Omental fat pad (tissue), 4 donors: ENCODE results near the gene ENTREP1. TPM values are rescaled to one million over a fixed set of nuclear protein-coding genes. Genes with fewer than 3 reads are reported as not detected.

Source experiments
- ATAC-seq: fragments of 150-250 bp; one replicate; pipeline ENCODE4 v1.9.1; 2016; ENCODE audit warnings: mild to moderate bottlenecking, moderate library complexity; ENCODE audit not compliant: low FRiP score
- DNase-seq: peaks from one replicate; pipeline ENCODE4 v3.0.0-alpha.2; 2019; ENCODE audit warnings: low spot score
- CTCF ChIP-seq, 3 donors: fragments of 450-650 bp; IDR thresholded peaks; one replicate each; pipeline ENCODE4 v1.5.1; 2016 to 2017; ENCODE audit warnings: antibody characterized with exemption in 3 of 3, mild to moderate bottlenecking in 3 of 3, moderate library complexity in 2 of 3
- total RNA-seq, 4 donors: library from RNA; depleted of rRNA; stranded (reverse); fragments of >200 nt; gene quantifications; one replicate each; pipeline ENCODE4 v1.1.0, GENCODE V29; 2016

The ENTREP1 gene
- total RNA-seq, 4 donors from 2014 or later, result 1.9 to 8.0 (median 2.6) TPM

DNA sequence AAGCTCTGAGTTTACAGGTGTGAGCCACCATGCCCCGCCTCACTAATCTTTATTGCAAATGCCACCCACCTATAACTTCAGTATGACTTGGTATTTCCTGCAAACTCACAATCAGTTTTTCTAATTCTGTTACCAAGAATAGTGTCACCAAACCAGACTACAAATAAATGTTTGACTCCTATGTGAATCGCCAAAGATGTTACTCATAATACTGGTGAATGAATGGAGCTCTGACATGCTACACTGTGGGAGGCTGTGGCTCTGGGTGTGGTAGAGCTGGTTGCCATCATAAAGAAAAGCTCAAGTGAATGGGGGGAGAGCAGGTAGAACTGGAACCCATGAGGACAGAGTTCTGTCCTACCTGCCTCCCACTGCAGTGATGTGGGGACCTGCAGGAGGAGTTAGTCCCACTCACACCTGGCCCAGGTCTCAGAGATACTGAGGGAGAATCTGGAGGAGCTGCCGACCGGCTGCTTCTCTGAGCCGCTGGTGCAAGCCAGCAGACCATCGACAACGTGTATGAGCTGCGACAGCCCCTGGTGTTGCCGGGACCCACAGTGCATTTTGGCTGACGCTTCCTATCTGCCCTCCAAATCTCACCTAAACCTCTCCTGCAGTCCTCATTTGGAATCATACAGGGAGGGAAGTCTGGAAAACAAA, 95.7 kb downstream of the ENTREP1 start:
- ATAC-seq, result no peak
- TF ChIP-seq CTCF (IDR thresholded peaks at IDR 0.05), result no peak
- no peak for DNase-seq

DNA sequence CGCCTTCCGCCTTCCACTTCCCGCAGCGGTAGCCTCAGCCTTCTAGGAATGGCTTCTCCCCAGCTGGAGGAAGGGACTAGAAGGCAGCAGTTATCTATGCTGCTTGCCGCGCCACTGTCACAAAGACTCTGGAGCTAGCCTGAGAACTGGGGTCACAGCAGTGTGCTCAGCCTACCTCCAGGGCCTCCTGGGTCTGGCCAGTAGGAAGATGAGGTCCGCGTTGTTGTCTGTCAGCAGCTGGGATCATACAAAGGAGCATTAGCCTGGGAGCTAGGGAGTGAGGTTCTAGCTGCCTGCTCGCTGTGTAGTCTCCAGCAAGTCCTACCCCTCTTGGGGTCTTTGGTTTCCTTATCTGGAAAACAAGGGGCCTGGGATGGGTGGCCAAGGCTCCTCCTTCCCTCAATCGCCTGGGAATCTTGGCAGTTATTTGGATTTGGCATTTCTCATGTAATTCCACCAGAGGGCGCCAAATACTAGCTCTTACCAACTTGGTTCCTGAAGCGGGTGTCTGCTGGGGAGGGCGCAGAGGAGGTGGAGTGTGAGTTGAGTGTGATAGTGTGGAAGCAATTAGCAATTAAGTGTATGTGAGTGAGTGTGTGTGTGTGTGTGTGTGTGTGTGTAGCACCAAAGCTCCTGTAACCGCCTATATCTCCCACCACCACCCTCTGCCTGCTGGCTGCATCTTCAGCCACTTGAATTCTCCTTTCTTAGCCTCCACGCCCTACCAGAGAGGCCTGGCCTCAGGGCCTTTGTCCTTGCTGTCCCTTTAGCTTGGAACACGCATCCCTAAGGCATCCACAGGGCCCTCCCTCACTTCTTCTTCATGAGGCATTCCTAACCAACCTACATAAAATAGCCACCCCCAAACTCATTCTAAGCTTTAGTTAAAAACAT, 97.1 kb downstream of the ENTREP1 start:
- TF ChIP-seq CTCF (IDR thresholded peaks at IDR 0.05), result peak in 1 of 3 donors; percentile 49
- no peak for DNase-seq
- peak; percentile 84 for ATAC-seq

DNA sequence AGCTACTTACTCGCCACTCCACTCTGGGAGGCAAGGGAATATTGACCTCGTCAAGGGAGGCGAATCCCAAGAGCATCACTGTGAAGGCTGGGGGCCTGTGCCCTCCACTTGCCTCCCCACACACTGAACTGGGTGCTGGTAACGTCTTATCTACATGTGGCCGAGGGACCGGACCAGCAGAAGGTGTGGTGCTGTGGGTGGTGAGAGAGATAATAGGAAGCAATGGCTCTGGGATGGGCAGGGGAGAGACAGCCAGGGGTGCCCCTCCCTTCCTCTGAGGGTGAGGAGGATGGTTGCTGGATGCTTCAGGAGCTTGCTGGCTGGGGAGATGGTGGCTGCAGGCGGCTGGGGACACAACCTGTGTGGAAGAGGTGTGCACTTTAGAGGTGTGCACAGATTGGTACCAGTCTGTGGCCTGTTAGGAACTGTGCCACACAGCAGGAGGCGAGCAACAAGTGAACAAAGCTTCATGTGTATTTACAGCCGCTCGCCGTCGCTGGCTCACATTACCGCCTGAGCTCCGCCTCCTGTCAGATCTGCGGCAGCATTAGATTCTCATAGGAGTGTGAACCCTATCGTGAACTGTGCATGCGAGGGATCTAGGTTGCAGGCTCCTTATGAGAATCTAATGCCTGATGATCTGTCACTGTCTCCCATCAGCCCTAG, 100.3 kb downstream of the ENTREP1 start:
- no peak for DNase-seq
- ATAC-seq, result no peak

DNA sequence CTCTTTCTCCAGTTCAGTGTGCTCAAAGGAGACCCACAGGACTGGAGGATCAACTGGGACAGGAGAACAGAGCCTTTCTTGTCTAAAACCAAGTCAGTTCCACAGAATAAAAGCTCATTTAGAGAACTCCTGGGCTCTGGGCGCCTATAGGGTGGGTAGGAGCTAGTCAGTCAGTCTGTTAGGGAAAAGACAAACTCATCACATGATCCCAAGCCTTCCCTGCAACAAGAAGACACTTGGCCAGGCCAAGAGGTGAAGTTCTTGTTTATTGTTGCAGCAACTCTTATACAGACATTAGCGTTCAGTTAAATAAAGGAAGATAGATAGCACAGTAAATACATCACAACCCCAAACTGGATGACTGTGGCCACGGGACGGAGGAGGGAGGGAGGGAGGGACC, 102.3 kb downstream of the ENTREP1 start:
- TF ChIP-seq CTCF (IDR thresholded peaks at IDR 0.05), result no peak
- DNase-seq, result no peak
- no peak for ATAC-seq

More for the DNA sequence above, 100.3 kb downstream of the ENTREP1 start:
- TF ChIP-seq CTCF (IDR thresholded peaks at IDR 0.05), result no peak

GRCh38 chr9:69428017-69428785, 103.2 kb downstream of the ENTREP1 start:
- no peak for DNase-seq
- TF ChIP-seq CTCF (IDR thresholded peaks at IDR 0.05), result no peak

DNA sequence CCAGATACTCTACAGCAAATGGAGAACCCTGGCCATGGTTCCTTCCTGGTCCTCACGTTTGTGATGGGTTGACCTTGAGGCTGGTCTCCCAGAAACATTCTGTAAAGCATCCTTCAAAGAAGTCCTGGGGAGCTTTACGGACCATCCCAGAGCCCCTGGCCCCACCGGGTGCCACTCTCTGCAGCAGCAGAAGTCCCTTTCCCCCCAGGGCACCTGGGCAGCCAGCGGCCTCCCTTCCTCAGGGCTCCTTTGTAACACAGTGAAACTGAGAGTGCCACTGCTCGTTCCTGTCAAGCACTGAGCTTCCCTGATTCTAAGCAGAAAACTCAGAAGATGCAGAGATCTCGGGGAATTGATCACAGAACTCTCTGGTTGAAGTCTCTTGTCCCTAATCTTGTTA, 104.3 kb downstream of the ENTREP1 start:
- TF ChIP-seq CTCF (IDR thresholded peaks at IDR 0.05), result no peak
- DNase-seq, result no peak
- ATAC-seq, result no peak

More at GRCh38 chr9:69428017-69428785, 103.2 kb downstream of the ENTREP1 start:
- no peak for ATAC-seq
